K562 (cell line): Measurements from ENCODE around the gene HPSE2. TPM values are rescaled to one million over a fixed set of nuclear protein-coding genes. Genes with fewer than 3 reads are reported as not detected.

ENCODE experiments used
- ATAC-seq: fragments of 200-7000 bp; cut with Tn5 transposase; 3 replicates; pipeline ENCODE4 v1.9.1; 2020; ENCODE audit warnings: moderate library complexity
- BruUV-seq: library from RNA; stranded (reverse); fragments of 400-500 nt; replicated peaks from 2 replicates; lab custom pipeline; 2021; lab: Mats Ljungman, UMichigan
- CTCF ChIA-PET: fragments of 300-600 bp; formaldehyde crosslinking; extraction: SDS; loops from one replicate; lab custom pipeline; 2021; ENCODE audit warnings: low intra/inter-chr PET ratio; lab: Yijun Ruan, JAX
- POLR2A ChIA-PET: fragments of 300-600, 350-650 bp; sonication (Branson Sonifier 250); formaldehyde crosslinking; extraction: SDS; loops from one replicate; lab custom pipeline; 2021; ENCODE audit warnings: antibody characterized with exemption, inconsistent platforms; lab: Yijun Ruan, JAX
- DNase-seq, 4 experiments: peaks; one replicate each; pipeline versions ENCODE4 v3.0.0 to v3.0.0-alpha.2; 2011 to 2018; ENCODE audit warnings: low spot score in 3 of 4, mixed read lengths in 3 of 4; ENCODE audit errors: extremely low read depth in 1 of 4
- FAIRE-seq: peaks from 2 replicates; lab custom pipeline; 2011; peaks lifted over from hg19 to GRCh38; lab: Jason Lieb, UNC
- H2AFZ ChIP-seq: 2 replicates; pipeline ENCODE4 v1.6.0; 2011; ENCODE audit warnings: low read depth, low read length, control low read depth, inconsistent platforms
- H3K27ac ChIP-seq: fragments of 200-600 bp; 3 replicates; pipeline ENCODE4 v1.8.0; 2011; ENCODE audit warnings: low read depth, mild to moderate bottlenecking, control low read depth, inconsistent platforms, low read length, moderate library complexity, mixed read lengths; ENCODE audit errors: extremely low read depth
- H3K27me3 ChIP-seq, 2 experiments: fragments of 300-600 bp in 1 of 2; 2 replicates in 1 of 2; 3 replicates in 1 of 2; pipeline versions ENCODE4 v1.6.0 to v1.8.0; 2011; ENCODE audit warnings: inconsistent platforms in 2 of 2, low read length in 2 of 2, mild to moderate bottlenecking in 1 of 2, mixed read lengths in 1 of 2, moderate library complexity in 1 of 2; ENCODE audit not compliant: control insufficient read depth in 2 of 2, insufficient read depth in 2 of 2
- H3K36me3 ChIP-seq: fragments of 300-600 bp; 3 replicates; pipeline ENCODE4 v1.8.0; 2011; ENCODE audit warnings: mild to moderate bottlenecking, low read length, inconsistent platforms; ENCODE audit not compliant: control insufficient read depth, insufficient read depth
- H3K4me1 ChIP-seq, 2 experiments: fragments of 200-600 bp in 1 of 2; replicated peaks in 1 of 2; 2 replicates in 1 of 2; 3 replicates in 1 of 2; pipeline versions ENCODE4 v1.5.1 to v1.8.0; 2011; ENCODE audit warnings: inconsistent platforms in 2 of 2, low read length in 2 of 2, mild to moderate bottlenecking in 1 of 2, mixed read lengths in 1 of 2, moderate library complexity in 1 of 2; ENCODE audit not compliant: control insufficient read depth in 2 of 2, insufficient read depth in 2 of 2
- H3K4me2 ChIP-seq: 2 replicates; pipeline ENCODE4 v1.6.1; 2011; ENCODE audit warnings: low read length, control low read depth, inconsistent platforms, mixed read lengths; ENCODE audit not compliant: insufficient read depth
- H3K4me3 ChIP-seq: fragments of 200-600 bp; sonication (generic), shearing (Covaris generic); 2 replicates; pipeline ENCODE4 v1.5.1; 2016; ENCODE audit warnings: control low read depth, inconsistent platforms
- H3K79me2 ChIP-seq: fragments of 200-600 bp; 3 replicates; pipeline ENCODE4 v1.8.0; 2011; ENCODE audit warnings: low read length, inconsistent platforms; ENCODE audit not compliant: control insufficient read depth, insufficient read depth
- H3K9ac ChIP-seq, 2 experiments: 2 replicates each; pipeline versions ENCODE4 v1.6.0 to v1.6.1; 2011; ENCODE audit warnings: low read depth in 2 of 2, low read length in 2 of 2, control low read depth in 1 of 2, inconsistent platforms in 1 of 2, mild to moderate bottlenecking in 1 of 2, mixed read lengths in 1 of 2; ENCODE audit not compliant: insufficient read depth in 1 of 2
- H3K9me1 ChIP-seq: one replicate; pipeline ENCODE4 v1.6.0; 2011; ENCODE audit warnings: inconsistent platforms, mild to moderate bottlenecking, low read length, moderate library complexity; ENCODE audit not compliant: control insufficient read depth, insufficient read depth
- H3K9me3 ChIP-seq: replicated peaks from 2 replicates; pipeline ENCODE4 v1.5.1; 2011; ENCODE audit warnings: low read depth, low read length, inconsistent platforms; ENCODE audit not compliant: control insufficient read depth, insufficient read depth
- H4K20me1 ChIP-seq: replicated peaks from 2 replicates; pipeline ENCODE4 v1.6.1; 2011; ENCODE audit warnings: low read length, inconsistent platforms, mixed read lengths; ENCODE audit not compliant: control insufficient read depth, insufficient read depth
- CHD4 ChIP-seq: fragments of 200-600 bp; sonication (generic); IDR thresholded peaks from 3 replicates; pipeline ENCODE4 v1.6.1; 2012; ENCODE audit warnings: low read depth, mild to moderate bottlenecking, mixed read lengths, low read length, inconsistent platforms; ENCODE audit not compliant: insufficient read depth, insufficient replicate concordance, poor library complexity, severe bottlenecking
- DPF2 ChIP-seq: fragments of 450-650 bp; IDR thresholded peaks from 2 replicates; pipeline ENCODE4 v1.6.1; 2016
- E2F8 ChIP-seq: fragments of 450-650 bp; IDR thresholded peaks from 2 replicates; pipeline ENCODE4 v1.7.1; 2018; ENCODE audit warnings: mild to moderate bottlenecking, low read depth; ENCODE audit not compliant: partially characterized antibody
- ETS1 ChIP-seq: conservative IDR thresholded peaks from 2 replicates; pipeline ENCODE4 v1.6.1; 2011; ENCODE audit warnings: low read depth, mild to moderate bottlenecking, low read length; ENCODE audit not compliant: control insufficient read depth
- GATA2 ChIP-seq: sonication (generic); formaldehyde crosslinking; IDR thresholded peaks from 2 replicates; pipeline ENCODE4 v1.4.0; 2020; ENCODE audit warnings: mild to moderate bottlenecking, missing genetic modification reagents
- HOXB6 ChIP-seq: fragments of 250-450 bp; sonication (Bioruptor Pico); IDR thresholded peaks from 2 replicates; pipeline ENCODE4 v1.5.1; 2022; ENCODE audit warnings: mild to moderate bottlenecking, borderline replicate concordance
- NR3C1 ChIP-seq: sonication (generic); formaldehyde crosslinking; IDR thresholded peaks from 2 replicates; pipeline ENCODE4 v1.8.1; 2022; ENCODE audit warnings: missing genetic modification reagents
- TOE1 ChIP-seq, 2 experiments: fragments of 450-650 bp in 1 of 2; sonication (generic) in 1 of 2; formaldehyde crosslinking in 1 of 2; IDR thresholded peaks; 2 replicates each; pipeline versions ENCODE4 v1.7.1 to v1.8.0; 2016 to 2022; ENCODE audit warnings: borderline replicate concordance in 2 of 2, mild to moderate bottlenecking in 2 of 2, antibody characterized with exemption in 1 of 2, inconsistent platforms in 1 of 2, low read depth in 1 of 2, missing genetic modification reagents in 1 of 2, moderate library complexity in 1 of 2
- XRCC3 ChIP-seq: fragments of 450-650 bp; IDR thresholded peaks from 2 replicates; pipeline ENCODE4 v1.6.1; 2017; ENCODE audit warnings: mild to moderate bottlenecking, moderate library complexity
- ZNF133 ChIP-seq: fragments of 250-450 bp; sonication (Bioruptor Pico); IDR thresholded peaks from 2 replicates; pipeline ENCODE4 v1.4.0; 2020; ENCODE audit warnings: mild to moderate bottlenecking
- ZNF24 ChIP-seq: fragments of 450-650 bp; IDR thresholded peaks from 2 replicates; pipeline ENCODE4 v1.6.1; 2016
- ZNF561 ChIP-seq: fragments of 450-650 bp; formaldehyde crosslinking; conservative IDR thresholded peaks from 2 replicates; pipeline ENCODE4 v1.4.0; 2020; ENCODE audit warnings: mild to moderate bottlenecking, moderate library complexity
- WGBS: fragments of 100-300 bp; shearing (Covaris generic); methylation state at CpG from one replicate; pipeline ENCODE4 v1.1.6; 2016; ENCODE audit warnings: low coverage, mixed read lengths; ENCODE audit not compliant: insufficient coverage; ENCODE audit errors: missing lambda C conversion rate; 5-methylcytosine and 5-hydroxymethylcytosine counted together
- in situ Hi-C: fragments of 300-500 bp; cut with MboI; formaldehyde crosslinking; loops from 4 replicates; pipeline ENCODE4 v1.15.0; 2018; ENCODE audit warnings: inconsistent platforms, mixed read lengths
- intact Hi-C: fragments of 100-400 bp; cut with micrococcal nuclease; formaldehyde crosslinking; loops from 2 replicates; pipeline ENCODE4 v1.14.2; 2022
- polyA plus RNA-seq, 8 experiments: library from polyadenylated mRNA; depleted of rRNA in 4 of 8; stranded (reverse) in 5 of 8; unstranded in 3 of 8; fragments of >200 nt; fragmentation: Nextera tagmentation in 2 of 8; fragmentation: Illumina TruSeq in 1 of 8; extraction: Ambion mirVana in 2 of 8; extraction: Trizol in 1 of 8; gene quantifications; 2 replicates each; pipeline versions ENCODE4 v1.2.1 to v1.2.3, GENCODE V29; 2011 to 2014; ENCODE audit warnings: inconsistent platforms in 1 of 8, missing spikeins in 1 of 8
- total RNA-seq, 7 experiments: library from RNA; depleted of rRNA in 6 of 7; stranded (reverse); fragments of >200 nt in 6 of 7; fragmentation: Illumina TruSeq in 2 of 7; extraction: Trizol in 2 of 7; gene quantifications; 2 replicates each; pipeline versions ENCODE4 v1.2.1 to v1.2.3, GENCODE V29; 2011 to 2021; ENCODE audit warnings: low replicate concordance in 1 of 7
- TF ChIP-seq, protein P1 (sequence below): fragments of 450-650 bp; formaldehyde crosslinking; IDR thresholded peaks from 2 replicates; pipeline ENCODE4 v1.4.0; 2022; ENCODE audit warnings: missing genetic modification characterization

HPSE2 gene
- total and polyA plus RNA-seq, 9 of the 15 experiments (the other 6 are each of a cell fraction or from before 2014, with no cell fraction given) = 0.03 to 0.10 (median 0.04) TPM; not detected in 2

DNA sequence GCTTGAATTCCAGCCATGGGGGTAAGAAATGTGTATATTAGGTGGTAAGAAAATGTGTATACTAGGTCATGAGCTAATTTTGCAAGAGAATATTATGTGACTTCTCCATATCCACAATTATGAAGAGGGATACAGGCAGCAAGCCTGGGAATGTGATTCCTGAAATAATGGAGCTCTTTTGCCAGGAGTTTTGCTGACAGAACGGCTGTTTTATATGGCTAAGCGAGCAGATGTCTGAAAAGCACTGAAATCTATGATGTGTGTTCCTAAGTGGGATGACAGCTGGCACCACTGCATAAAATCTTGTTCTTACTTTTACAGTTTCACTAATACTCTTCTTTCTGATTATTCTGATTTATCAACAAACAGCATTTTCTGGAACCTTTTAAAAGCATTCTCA is 402.9 kb downstream of the HPSE2 start:
- Histone ChIP-seq H3K27ac (no peak overlapping the region), H3K9ac (no peak overlapping the region), H3K4me1 (no peaks in the 10 kb centered on the region), H3K79me2 (no peaks in the 10 kb centered on the region), H2AFZ (no peak overlapping the region), H3K36me3 (no peaks in the 10 kb centered on the region), H3K4me3 (no peak overlapping the region), H3K27me3 (no peaks in the 10 kb centered on the region; a peak in 1 of 5 replicates), H3K9me1 (no peaks in the 10 kb centered on the region), H3K9me3 (no peaks in the 10 kb centered on the region)
- CTCF ChIA-PET = no interaction called here
- intact Hi-C loops = no loop called here
- FAIRE-seq = no peak
- ATAC-seq = no peak
- WGBS = 60% methylated on average over 2 of the region's 2 CpGs
- BruUV-seq = no TSS peak
- in situ Hi-C loops = no loop called here
- no peak for TF ChIP-seq XRCC3
- no peak for TF ChIP-seq GATA2
- TF ChIP-seq ETS1 = no peak
- no peak for TF ChIP-seq CHD4
- TF ChIP-seq ZNF133 (CRISPR knock-in tag) = no peak
- TF ChIP-seq HOXB6 = no peak
- TF ChIP-seq TOE1 (IDR thresholded peaks at IDR 0.05; ENCODE audit: borderline replicate concordance) = no peak
- TF ChIP-seq TOE1 (CRISPR knock-in tag; IDR thresholded peaks at IDR 0.05; ENCODE audit: borderline replicate concordance, low read depth) = no peak
- TF ChIP-seq DPF2 = no peak
- no peak for TF ChIP-seq ZNF24
- TF ChIP-seq, protein P1, sequence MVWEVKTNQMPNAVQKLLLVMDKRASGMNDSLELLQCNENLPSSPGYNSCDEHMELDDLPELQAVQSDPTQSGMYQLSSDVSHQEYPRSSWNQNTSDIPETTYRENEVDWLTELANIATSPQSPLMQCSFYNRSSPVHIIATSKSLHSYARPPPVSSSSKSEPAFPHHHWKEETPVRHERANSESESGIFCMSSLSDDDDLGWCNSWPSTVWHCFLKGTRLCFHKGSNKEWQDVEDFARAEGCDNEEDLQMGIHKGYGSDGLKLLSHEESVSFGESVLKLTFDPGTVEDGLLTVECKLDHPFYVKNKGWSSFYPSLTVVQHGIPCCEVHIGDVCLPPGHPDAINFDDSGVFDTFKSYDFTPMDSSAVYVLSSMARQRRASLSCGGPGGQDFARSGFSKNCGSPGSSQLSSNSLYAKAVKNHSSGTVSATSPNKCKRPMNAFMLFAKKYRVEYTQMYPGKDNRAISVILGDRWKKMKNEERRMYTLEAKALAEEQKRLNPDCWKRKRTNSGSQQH = no peak
- TF ChIP-seq E2F8 = no peak
- TF ChIP-seq ZNF561 (CRISPR knock-in tag) = no peak
- no peak for TF ChIP-seq NR3C1 (CRISPR knock-in tag)
- TF ChIP-seq, all 486 proteins: peak for 0
- POLR2A ChIA-PET = interaction anchor here (0.7 kb wide), 1 partner anchor 8 kb away, joined by 3 read pairs; no protein-coding TSS in a partner anchor
- Histone ChIP-seq H3K4me2 (no peak overlapping the region), H4K20me1 (no peaks in the 10 kb centered on the region)
- no peak for DNase-seq
